WTC11 (cell line): ENCODE results near the gene EI24. TPM values are rescaled to one million over a fixed set of nuclear protein-coding genes. Genes with fewer than 3 reads are reported as not detected.
A peak's percentile ranks its signal among the peaks of the same experiment; 100 is the strongest.

Source experiments
- ATF3 ChIP-seq: sonication (generic); formaldehyde crosslinking; conservative IDR thresholded peaks from 2 replicates; pipeline ENCODE4 v1.8.1; 2022; ENCODE audit warnings: mild to moderate bottlenecking, missing genetic modification reagents
- ATF6 ChIP-seq: sonication (generic); formaldehyde crosslinking; IDR thresholded peaks from 2 replicates; pipeline ENCODE4 v1.8.1; 2023; ENCODE audit warnings: mild to moderate bottlenecking, missing genetic modification reagents
- CBFB ChIP-seq: sonication (generic); formaldehyde crosslinking; IDR thresholded peaks from 2 replicates; pipeline ENCODE4 v1.8.1; 2022; ENCODE audit warnings: mild to moderate bottlenecking, low read depth, missing genetic modification reagents
- E2F1 ChIP-seq: sonication (generic); formaldehyde crosslinking; IDR thresholded peaks from 2 replicates; pipeline ENCODE4 v1.8.0; 2022; ENCODE audit warnings: mild to moderate bottlenecking, missing genetic modification reagents
- ETV6 ChIP-seq: sonication (generic); formaldehyde crosslinking; IDR thresholded peaks from 2 replicates; pipeline ENCODE4 v1.8.1; 2022; ENCODE audit warnings: mild to moderate bottlenecking, missing genetic modification reagents
- FOXK1 ChIP-seq: sonication (generic); formaldehyde crosslinking; IDR thresholded peaks from 2 replicates; pipeline ENCODE4 v1.8.0; 2022; ENCODE audit warnings: mild to moderate bottlenecking, moderate library complexity, missing genetic modification reagents
- GTF2I ChIP-seq: fragments of 250-450 bp; sonication (Bioruptor Pico); conservative IDR thresholded peaks from 2 replicates; pipeline ENCODE4 v1.4.0; 2021; ENCODE audit warnings: mild to moderate bottlenecking
- JAZF1 ChIP-seq: fragments of 250-450 bp; sonication (Bioruptor Pico); IDR thresholded peaks from 2 replicates; pipeline ENCODE4 v1.9.0; 2021; ENCODE audit warnings: moderate library complexity, mild to moderate bottlenecking, inconsistent platforms
- MLX ChIP-seq: sonication (generic); formaldehyde crosslinking; IDR thresholded peaks from 2 replicates; pipeline ENCODE4 v1.8.1; 2023; ENCODE audit warnings: mild to moderate bottlenecking, missing genetic modification reagents, moderate library complexity
- MXD4 ChIP-seq: fragments of 250-450 bp; sonication (Bioruptor Pico); IDR thresholded peaks from 2 replicates; pipeline ENCODE4 v1.8.0; 2021; ENCODE audit warnings: mild to moderate bottlenecking, moderate library complexity, borderline replicate concordance
- MYBL2 ChIP-seq: sonication (generic); formaldehyde crosslinking; IDR thresholded peaks from 2 replicates; pipeline ENCODE4 v1.8.1; 2023; ENCODE audit warnings: mild to moderate bottlenecking, moderate library complexity, missing genetic modification reagents
- NFATC4 ChIP-seq: fragments of 250-450 bp; sonication (Bioruptor Pico); IDR thresholded peaks from 2 replicates; pipeline ENCODE4 v1.9.0; 2021; ENCODE audit warnings: mild to moderate bottlenecking
- NFE2L1 ChIP-seq: sonication (generic); formaldehyde crosslinking; IDR thresholded peaks from 2 replicates; pipeline ENCODE4 v1.8.1; 2023; ENCODE audit warnings: missing genetic modification reagents
- OVOL2 ChIP-seq: fragments of 250-450 bp; sonication (Bioruptor Pico); IDR thresholded peaks from 2 replicates; pipeline ENCODE4 v1.9.0; 2021; ENCODE audit warnings: mild to moderate bottlenecking, borderline replicate concordance
- SP1 ChIP-seq: sonication (generic); formaldehyde crosslinking; conservative IDR thresholded peaks from 2 replicates; pipeline ENCODE4 v1.8.1; 2022; ENCODE audit warnings: missing genetic modification reagents
- STAT6 ChIP-seq: sonication (generic); formaldehyde crosslinking; conservative IDR thresholded peaks from 2 replicates; pipeline ENCODE4 v1.8.1; 2023; ENCODE audit warnings: mild to moderate bottlenecking, low read depth, missing genetic modification reagents, moderate library complexity
- TCF7 ChIP-seq: sonication (generic); formaldehyde crosslinking; IDR thresholded peaks from 2 replicates; pipeline ENCODE4 v1.8.0; 2022; ENCODE audit warnings: mild to moderate bottlenecking, low read depth, missing genetic modification reagents, moderate library complexity
- USF1 ChIP-seq: sonication (generic); formaldehyde crosslinking; IDR thresholded peaks from 2 replicates; pipeline ENCODE4 v1.8.0; 2022; ENCODE audit warnings: mild to moderate bottlenecking, missing genetic modification reagents
- ZNF121 ChIP-seq: sonication (generic); formaldehyde crosslinking; IDR thresholded peaks from 2 replicates; pipeline ENCODE4 v1.8.0; 2023; ENCODE audit warnings: missing genetic modification reagents
- ZNF138 ChIP-seq: sonication (generic); formaldehyde crosslinking; conservative IDR thresholded peaks from 2 replicates; pipeline ENCODE4 v1.8.1; 2022; ENCODE audit warnings: mild to moderate bottlenecking, moderate library complexity, missing genetic modification reagents
- ZNF219 ChIP-seq: sonication (generic); formaldehyde crosslinking; IDR thresholded peaks from 2 replicates; pipeline ENCODE4 v1.8.0; 2023; ENCODE audit warnings: missing genetic modification reagents, mild to moderate bottlenecking, borderline replicate concordance
- ZNF317 ChIP-seq: sonication (generic); formaldehyde crosslinking; IDR thresholded peaks from 2 replicates; pipeline ENCODE4 v1.8.1; 2023; ENCODE audit warnings: low read depth, mild to moderate bottlenecking, moderate library complexity, missing genetic modification reagents, borderline replicate concordance
- ZNF425 ChIP-seq: fragments of 250-450 bp; sonication (Bioruptor Pico); conservative IDR thresholded peaks from 2 replicates; pipeline ENCODE4 v1.9.0; 2021; ENCODE audit warnings: mild to moderate bottlenecking
- ZNF512 ChIP-seq: sonication (generic); formaldehyde crosslinking; IDR thresholded peaks from 2 replicates; pipeline ENCODE4 v1.8.1; 2022; ENCODE audit warnings: missing genetic modification reagents, borderline replicate concordance
- ZNF671 ChIP-seq: fragments of 250-450 bp; sonication (Bioruptor Pico); IDR thresholded peaks from 2 replicates; pipeline ENCODE4 v1.8.0; 2021; ENCODE audit warnings: mild to moderate bottlenecking
- total RNA-seq: library from RNA; stranded (reverse); gene quantifications from 3 replicates; pipeline ENCODE4 v1.2.3, GENCODE V29; 2021

Gene EI24
- total RNA-seq, 1 experiment from 2014 or later: 120 TPM

- TF ChIP-seq OVOL2 (CRISPR knock-in tag) (no peak), ATF3 (CRISPR knock-in tag) (no peak), GTF2I (CRISPR knock-in tag) (peak; percentile 45; the same call in 1 of the 2 replicates), MLX (CRISPR knock-in tag) (0 out of 2 replicates have a peak, but pooled peaks have one; percentile 85), USF1 (CRISPR knock-in tag) (peak; percentile 38; the same call in 1 of the 2 replicates), ETV6 (peak; percentile 69), STAT6 (CRISPR knock-in tag) (peak; percentile 88; the same call in 1 of the 2 replicates), ATF6 (CRISPR knock-in tag) (no peak), MYBL2 (CRISPR knock-in tag) (no peak), ZNF512 (CRISPR knock-in tag) (no peak), MXD4 (CRISPR knock-in tag) (no peak), ZNF671 (CRISPR knock-in tag) (no peak), E2F1 (no peak), SP1 (peak; percentile 96), FOXK1 (CRISPR knock-in tag) (no peak), NFE2L1 (CRISPR knock-in tag) (no peak), ZNF121 (CRISPR knock-in tag) (peak; percentile 40; the same call in 1 of the 2 replicates), NFATC4 (CRISPR knock-in tag) (no peak), JAZF1 (CRISPR knock-in tag) (no peak), ZNF317 (CRISPR knock-in tag) (no peak), ZNF138 (no peak), ZNF219 (no peak), ZNF425 (no peak), CBFB (CRISPR knock-in tag) (no peak), TCF7 (CRISPR knock-in tag) (no peak)
Measured at GRCh38 chr11:125568970-125569914, at the start of gene EI24 (continued).
